Parathyroid adenoma (tissue), 2 donors: ENCODE data around the gene CES3.
A peak's percentile ranks its signal among the peaks of the same experiment; 100 is the strongest.

Experiments
- H2AFZ ChIP-seq: fragments of 300-600 bp; sonication (generic); one replicate; pipeline ENCODE4 v1.7.0; 2017; ENCODE audit warnings: antibody characterized with exemption, mild to moderate bottlenecking
- H3K27ac ChIP-seq: fragments of 300-600 bp; sonication (generic); one replicate; pipeline ENCODE4 v1.7.0; 2017
- H3K27me3 ChIP-seq: fragments of 300-600 bp; sonication (generic); one replicate; pipeline ENCODE4 v1.7.0; 2017; ENCODE audit warnings: low read length; ENCODE audit not compliant: control insufficient read depth, insufficient read depth
- H3K36me3 ChIP-seq: fragments of 300-600 bp; sonication (generic); one replicate; pipeline ENCODE4 v1.7.0; 2017; ENCODE audit warnings: low read length; ENCODE audit not compliant: control insufficient read depth, insufficient read depth
- H3K4me1 ChIP-seq: fragments of 300-600 bp; sonication (generic); one replicate; pipeline ENCODE4 v1.7.0; 2017; ENCODE audit warnings: control low read depth
- H3K4me2 ChIP-seq: fragments of 300-600 bp; sonication (generic); one replicate; pipeline ENCODE4 v1.7.0; 2017; ENCODE audit warnings: low read length
- H3K4me3 ChIP-seq: fragments of 300-600 bp; sonication (generic); one replicate; pipeline ENCODE4 v1.7.0; 2017; ENCODE audit warnings: low read depth, low read length
- H3K79me2 ChIP-seq: fragments of 300-600 bp; sonication (generic); one replicate; pipeline ENCODE4 v1.7.0; 2017; ENCODE audit warnings: control low read depth
- H3K9ac ChIP-seq: fragments of 300-600 bp; sonication (generic); one replicate; pipeline ENCODE4 v1.7.0; 2017; ENCODE audit warnings: mild to moderate bottlenecking
- H3K9me3 ChIP-seq: fragments of 300-600 bp; sonication (generic); one replicate; pipeline ENCODE4 v1.7.0; 2017; ENCODE audit warnings: low read length; ENCODE audit not compliant: control insufficient read depth
- TF ChIP-seq, protein P1 (sequence below): fragments of 300-600 bp; sonication (generic); IDR thresholded peaks from one replicate; pipeline ENCODE4 v1.7.0; 2017; ENCODE audit warnings: antibody characterized with exemption, mild to moderate bottlenecking
- donor health status: primary hyperparathyroidism.

CES3 gene

GRCh38 chr16:66996324-66996982 lies 35.4 kb downstream of the CES3 start:
- no peak overlapping the region for H3K4me3 ChIP-seq
- H3K36me3 ChIP-seq, result no peaks in the 10 kb centered on the region
- H3K27me3 ChIP-seq, result no peaks in the 10 kb centered on the region
- H3K9ac ChIP-seq, result no peak overlapping the region
- H3K4me2 ChIP-seq, result no peak overlapping the region
- no peaks in the 10 kb centered on the region for H3K79me2 ChIP-seq
- no peaks in the 10 kb centered on the region for H3K4me1 ChIP-seq
- H3K9me3 ChIP-seq, result no peaks in the 10 kb centered on the region
- H3K27ac ChIP-seq, result no peak overlapping the region
- TF ChIP-seq, protein P1, sequence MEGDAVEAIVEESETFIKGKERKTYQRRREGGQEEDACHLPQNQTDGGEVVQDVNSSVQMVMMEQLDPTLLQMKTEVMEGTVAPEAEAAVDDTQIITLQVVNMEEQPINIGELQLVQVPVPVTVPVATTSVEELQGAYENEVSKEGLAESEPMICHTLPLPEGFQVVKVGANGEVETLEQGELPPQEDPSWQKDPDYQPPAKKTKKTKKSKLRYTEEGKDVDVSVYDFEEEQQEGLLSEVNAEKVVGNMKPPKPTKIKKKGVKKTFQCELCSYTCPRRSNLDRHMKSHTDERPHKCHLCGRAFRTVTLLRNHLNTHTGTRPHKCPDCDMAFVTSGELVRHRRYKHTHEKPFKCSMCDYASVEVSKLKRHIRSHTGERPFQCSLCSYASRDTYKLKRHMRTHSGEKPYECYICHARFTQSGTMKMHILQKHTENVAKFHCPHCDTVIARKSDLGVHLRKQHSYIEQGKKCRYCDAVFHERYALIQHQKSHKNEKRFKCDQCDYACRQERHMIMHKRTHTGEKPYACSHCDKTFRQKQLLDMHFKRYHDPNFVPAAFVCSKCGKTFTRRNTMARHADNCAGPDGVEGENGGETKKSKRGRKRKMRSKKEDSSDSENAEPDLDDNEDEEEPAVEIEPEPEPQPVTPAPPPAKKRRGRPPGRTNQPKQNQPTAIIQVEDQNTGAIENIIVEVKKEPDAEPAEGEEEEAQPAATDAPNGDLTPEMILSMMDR, result no peak
- H2AFZ ChIP-seq, result no peak overlapping the region

DNA sequence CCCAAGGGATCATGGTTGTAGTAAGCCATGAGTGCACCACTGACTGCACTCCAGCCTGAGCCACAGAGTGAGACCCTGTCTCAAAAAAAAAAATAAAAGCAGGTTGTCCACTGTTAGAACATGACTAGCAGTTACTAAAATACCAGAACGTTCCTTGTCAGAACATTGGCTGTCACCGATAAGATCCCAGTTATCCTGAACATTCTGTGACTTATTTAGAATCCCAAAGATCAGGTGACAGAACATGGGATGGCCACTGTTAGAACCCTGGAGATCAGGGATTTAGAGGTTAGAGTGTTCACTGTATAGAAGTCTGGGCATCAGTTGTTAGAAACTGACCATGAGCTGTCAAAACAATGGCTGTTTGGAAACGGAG lies 35.9 kb downstream of the CES3 start:
- Histone ChIP-seq H3K79me2 (no peaks in the 10 kb centered on the region), H3K27ac (no peak overlapping the region), H3K4me3 (no peak overlapping the region), H3K4me2 (no peak overlapping the region), H3K9ac (no peak overlapping the region), H3K36me3 (no peaks in the 10 kb centered on the region), H2AFZ (no peak overlapping the region), H3K27me3 (no peaks in the 10 kb centered on the region), H3K9me3 (no peaks in the 10 kb centered on the region), H3K4me1 (no peaks in the 10 kb centered on the region)
- TF ChIP-seq, protein P1, result no peak

GRCh38 chr16:67000384-67001351 lies 39.6 kb downstream of the CES3 start:
- H3K9me3 ChIP-seq, result no peaks in the 10 kb centered on the region
- H3K79me2 ChIP-seq, result no peaks in the 10 kb centered on the region
- peak overlapping the region; percentile 98 for H2AFZ ChIP-seq
- H3K4me2 ChIP-seq, result peak overlapping the region; percentile 74
- no peaks in the 10 kb centered on the region for H3K27me3 ChIP-seq
- H3K9ac ChIP-seq, result peak overlapping the region; percentile 37
- TF ChIP-seq, protein P1, result no peak
- peak overlapping the region; percentile 39 for H3K27ac ChIP-seq
- no peaks in the 10 kb centered on the region for H3K4me1 ChIP-seq
- no peaks in the 10 kb centered on the region for H3K36me3 ChIP-seq
- H3K4me3 ChIP-seq, result peak overlapping the region; percentile 57

GRCh38 chr16:67001726-67002125 lies 40.7 kb downstream of the CES3 start:
- no peaks in the 10 kb centered on the region for H3K27me3 ChIP-seq
- H2AFZ ChIP-seq, result no peak overlapping the region
- H3K4me3 ChIP-seq, result no peak overlapping the region
- H3K27ac ChIP-seq, result no peak overlapping the region
- H3K79me2 ChIP-seq, result no peaks in the 10 kb centered on the region
- no peaks in the 10 kb centered on the region for H3K36me3 ChIP-seq
- TF ChIP-seq, protein P1, result no peak
- H3K9me3 ChIP-seq, result no peaks in the 10 kb centered on the region
- no peak overlapping the region for H3K4me2 ChIP-seq
- no peak overlapping the region for H3K9ac ChIP-seq
- no peaks in the 10 kb centered on the region for H3K4me1 ChIP-seq
